ENCODE results near the gene PACS1. TPM values are rescaled to one million over a fixed set of nuclear protein-coding genes. Genes with fewer than 3 reads are reported as not detected.

PACS1 gene
- total RNA-seq, 1 donor from 2014 or later = 121 TPM

GRCh38 chr11:66288671-66289547 is 218.8 kb downstream of the PACS1 start, which contains the start of gene YIF1A:
Gene YIF1A, minus strand, starts transcription at chr11:66289143. Its CDS starts 158 bp downstream, at chr11:66288985.
- Mint-ChIP-seq H3K4me3 (peak within 1 kb of the TSS; percentile 89), H3K4me1 (peaks cover 31% of the 10 kb centered on the region), H3K27ac (peak within 1 kb of the TSS; percentile 90), H3K27me3 (peaks cover 17% of the 10 kb centered on the region), H3K9me3 (no peaks in the 10 kb centered on the region), H3K36me3 (ENCODE audit: low read depth) (peaks cover 19% of the 10 kb centered on the region)
- peak; percentile 93 for DNase-seq
- intact Hi-C loops (cut with micrococcal nuclease) = loop anchor here (1.0 to 2.0 kb wide), 4 partner anchors 21 to 177 kb away; partner anchors contain the start of genes PELI3 and RAB1B
- CTCF ChIA-PET = interaction anchor here (0.7 to 1.7 kb wide), 3 partner anchors 23 to 244 kb away, joined by 3 to 10 read pairs (median 3); no protein-coding TSS in a partner anchor
- TF ChIP-seq, protein P1, sequence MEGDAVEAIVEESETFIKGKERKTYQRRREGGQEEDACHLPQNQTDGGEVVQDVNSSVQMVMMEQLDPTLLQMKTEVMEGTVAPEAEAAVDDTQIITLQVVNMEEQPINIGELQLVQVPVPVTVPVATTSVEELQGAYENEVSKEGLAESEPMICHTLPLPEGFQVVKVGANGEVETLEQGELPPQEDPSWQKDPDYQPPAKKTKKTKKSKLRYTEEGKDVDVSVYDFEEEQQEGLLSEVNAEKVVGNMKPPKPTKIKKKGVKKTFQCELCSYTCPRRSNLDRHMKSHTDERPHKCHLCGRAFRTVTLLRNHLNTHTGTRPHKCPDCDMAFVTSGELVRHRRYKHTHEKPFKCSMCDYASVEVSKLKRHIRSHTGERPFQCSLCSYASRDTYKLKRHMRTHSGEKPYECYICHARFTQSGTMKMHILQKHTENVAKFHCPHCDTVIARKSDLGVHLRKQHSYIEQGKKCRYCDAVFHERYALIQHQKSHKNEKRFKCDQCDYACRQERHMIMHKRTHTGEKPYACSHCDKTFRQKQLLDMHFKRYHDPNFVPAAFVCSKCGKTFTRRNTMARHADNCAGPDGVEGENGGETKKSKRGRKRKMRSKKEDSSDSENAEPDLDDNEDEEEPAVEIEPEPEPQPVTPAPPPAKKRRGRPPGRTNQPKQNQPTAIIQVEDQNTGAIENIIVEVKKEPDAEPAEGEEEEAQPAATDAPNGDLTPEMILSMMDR (IDR thresholded peaks at IDR 0.05) = no peak
- peak; percentile 95 for ATAC-seq (ENCODE audit: low read depth)
- POLR2A ChIA-PET = interaction anchor here (0.6 to 4.0 kb wide), 23 partner anchors 9 to 793 kb away, joined by 3 to 42 read pairs (median 6); partner anchors contain the start of genes BRMS1, CCDC85B, CD248 and CNIH2

DNA sequence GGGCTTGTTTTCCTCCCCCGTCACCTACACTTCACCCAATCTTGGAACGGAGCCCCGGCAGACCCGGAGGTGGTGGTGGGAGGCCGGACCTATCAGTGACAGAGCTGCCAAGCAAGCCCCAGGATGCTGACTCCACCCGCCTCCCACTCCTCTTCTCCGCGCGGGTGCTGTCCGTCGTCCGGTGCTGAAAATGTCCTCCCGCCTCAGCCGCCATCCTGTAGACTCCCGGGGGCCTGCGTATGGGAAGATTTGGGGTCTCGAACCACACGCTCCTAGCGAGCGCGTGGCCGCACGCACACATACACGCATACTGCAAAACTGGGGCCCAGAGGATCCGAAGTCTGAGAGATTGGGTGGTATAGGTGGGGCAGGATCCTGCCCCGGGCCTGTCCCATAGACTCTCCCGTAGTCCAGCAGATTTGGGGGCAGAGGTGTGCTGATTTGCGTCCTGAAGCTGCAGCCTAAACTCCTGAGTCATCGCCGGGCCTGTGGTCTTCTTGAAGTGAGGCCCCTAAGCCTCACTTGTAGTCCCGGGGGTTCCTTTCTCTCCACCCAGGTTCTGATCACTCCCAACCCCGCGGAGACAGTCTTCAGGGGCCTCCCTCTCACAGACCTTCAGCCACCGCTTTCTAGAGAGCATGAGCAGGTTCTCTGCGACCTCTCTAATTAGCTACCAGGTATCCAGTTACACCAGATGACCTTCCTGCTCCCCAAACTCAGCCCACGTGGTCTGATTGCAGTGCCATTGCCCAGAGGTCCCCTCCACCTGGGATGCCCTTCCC is 219.7 kb downstream of the PACS1 start:
- H3K36me3 Mint-ChIP-seq (ENCODE audit: low read depth) = peaks cover 13% of the 10 kb centered on the region
- intact Hi-C loops (cut with micrococcal nuclease) = loop anchor here (1.0 to 2.0 kb wide), 4 partner anchors 21 to 177 kb away; partner anchors contain the start of genes PELI3 and RAB1B
- CTCF ChIA-PET = interaction anchor here (0.7 to 1.7 kb wide), 4 partner anchors 22 to 245 kb away, joined by 3 to 10 read pairs (median 5); no protein-coding TSS in a partner anchor

DNA sequence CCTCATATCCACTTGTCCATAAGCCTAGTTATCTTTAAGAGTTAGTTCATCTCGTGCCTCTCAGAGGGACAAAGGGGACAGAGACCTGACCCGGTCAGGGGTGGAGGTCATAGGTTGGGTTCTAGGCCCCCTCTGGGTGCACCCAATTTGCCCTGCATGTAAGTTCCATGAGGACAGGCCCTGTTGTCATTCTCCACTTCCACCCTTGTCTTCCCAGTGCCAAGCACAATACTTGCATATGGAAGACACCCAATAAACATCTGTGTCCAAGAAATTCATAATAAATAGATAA is 220.2 kb downstream of the PACS1 start:
- H3K27me3 Mint-ChIP-seq = peaks cover 19% of the 10 kb centered on the region
- no peaks in the 10 kb centered on the region for H3K9me3 Mint-ChIP-seq
- H3K4me3 Mint-ChIP-seq = peak overlapping the region; percentile 89
- H3K4me1 Mint-ChIP-seq = peaks cover 31% of the 10 kb centered on the region
- H3K27ac Mint-ChIP-seq = peak overlapping the region; percentile 90
- intact Hi-C loops (cut with micrococcal nuclease) = no loop called here
- ChIA-PET POLR2A (interaction anchor here (2.0 to 4.0 kb wide), 2 partner anchors 22 to 54 kb away, joined by 11 to 42 read pairs; partner anchors contain the start of genes BRMS1 and RAB1B), CTCF (interaction anchor here (1.4 kb wide), 1 partner anchor 22 kb away, joined by 7 read pairs; no protein-coding TSS in a partner anchor)
- H3K36me3 Mint-ChIP-seq (ENCODE audit: low read depth) = peaks cover 12% of the 10 kb centered on the region
- no peak for ATAC-seq (ENCODE audit: low read depth)
- TF ChIP-seq, protein P1 (IDR thresholded peaks at IDR 0.05) = no peak
- DNase-seq = no peak

More for the DNA sequence above, 219.7 kb downstream of the PACS1 start:
- peak overlapping the region; percentile 89 for H3K4me3 Mint-ChIP-seq
- no peak for DNase-seq
- POLR2A ChIA-PET = interaction anchor here (0.6 to 4.0 kb wide), 22 partner anchors 9 to 792 kb away, joined by 3 to 42 read pairs (median 6); partner anchors contain the start of genes BRMS1, CCDC85B, CD248 and CNIH2
- H3K27ac Mint-ChIP-seq = peak overlapping the region; percentile 90
- TF ChIP-seq, protein P1 (IDR thresholded peaks at IDR 0.05) = no peak
- H3K27me3 Mint-ChIP-seq = peaks cover 19% of the 10 kb centered on the region
- H3K9me3 Mint-ChIP-seq = no peaks in the 10 kb centered on the region
- peaks cover 31% of the 10 kb centered on the region for H3K4me1 Mint-ChIP-seq
- ATAC-seq (ENCODE audit: low read depth) = peak; percentile 53

DNA sequence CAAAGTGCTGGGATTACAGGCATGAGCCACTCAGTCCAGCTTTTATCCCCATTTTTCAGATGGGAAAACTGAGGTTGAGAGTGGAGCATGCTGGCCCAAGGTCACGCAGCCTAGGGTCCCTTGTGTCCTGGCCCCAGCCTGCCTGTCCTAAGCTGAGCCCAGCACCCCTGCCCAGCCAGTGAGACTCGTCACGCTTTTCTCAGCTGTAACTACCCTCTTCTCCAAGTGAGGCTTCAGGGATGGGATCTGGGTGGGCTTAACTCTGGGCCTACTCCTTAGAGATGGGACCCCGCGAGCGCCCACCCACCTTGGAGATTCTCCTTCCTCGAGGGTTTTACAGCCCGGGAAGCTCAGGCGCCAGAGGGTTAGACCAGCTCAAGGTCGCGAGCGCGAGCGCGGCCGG is 221.2 kb downstream of the PACS1 start:
- no peak overlapping the region for H3K27ac Mint-ChIP-seq
- intact Hi-C loops (cut with micrococcal nuclease) = no loop called here
- H3K4me1 Mint-ChIP-seq = peaks cover 31% of the 10 kb centered on the region
- peaks cover 22% of the 10 kb centered on the region for H3K27me3 Mint-ChIP-seq
- H3K9me3 Mint-ChIP-seq = no peaks in the 10 kb centered on the region
- H3K4me3 Mint-ChIP-seq = no peak overlapping the region
- CTCF ChIA-PET = interaction anchor here (1.4 kb wide), 1 partner anchor 21 kb away, joined by 7 read pairs; no protein-coding TSS in a partner anchor
- ATAC-seq (ENCODE audit: low read depth) = no peak
- DNase-seq = no peak
- TF ChIP-seq, protein P1 (IDR thresholded peaks at IDR 0.05) = no peak
- POLR2A ChIA-PET = interaction anchor here (0.5 to 4.0 kb wide), 3 partner anchors 21 to 513 kb away, joined by 4 to 42 read pairs (median 5); partner anchors contain the start of gene RAB1B
- peaks cover 7% of the 10 kb centered on the region for H3K36me3 Mint-ChIP-seq (ENCODE audit: low read depth)

All from activated B cell treated with CpG ODN at 0.5 μM for 24 hours (primary cell).